Esophagus squamous epithelium (tissue), 5 donors: ENCODE data around the gene SLC7A6. TPM values are rescaled to one million over a fixed set of nuclear protein-coding genes. Genes with fewer than 3 reads are reported as not detected.

Source experiments
- DNase-seq: peaks from one replicate; lab custom pipeline; 2025; lab: John Stamatoyannopoulos, UW
- H3K27ac ChIP-seq, 4 donors: fragments of 200-600 bp; sonication (generic); one replicate each; pipeline ENCODE4 v1.5.1; 2016 to 2019; ENCODE audit warnings: mild to moderate bottlenecking in 1 of 4
- H3K27me3 ChIP-seq, 4 donors: fragments of 200-600 bp; sonication (generic); 1 replicate in 3 of 4; 2 replicates in 1 of 4; pipeline versions ENCODE4 v1.5.1 to v1.6.0; 2017 to 2021; ENCODE audit warnings: antibody characterized with exemption in 1 of 4
- H3K36me3 ChIP-seq, 3 donors: fragments of 200-600 bp; sonication (generic); one replicate each; pipeline ENCODE4 v1.5.1; 2016 to 2019
- H3K4me1 ChIP-seq, 3 donors: fragments of 200-600 bp; sonication (generic); one replicate each; pipeline ENCODE4 v1.5.1; 2017 to 2019
- H3K4me3 ChIP-seq, 4 donors: fragments of 200-600 bp; sonication (generic); 1 replicate in 3 of 4; 2 replicates in 1 of 4; pipeline ENCODE4 v1.5.1; 2016 to 2019; ENCODE audit warnings: mild to moderate bottlenecking in 2 of 4, moderate library complexity in 1 of 4
- H3K9me3 ChIP-seq, 3 donors: fragments of 200-600 bp; sonication (generic); one replicate each; pipeline ENCODE4 v1.5.1; 2016 to 2019
- POLR2A ChIP-seq, 4 donors: fragments of 450-650 bp; IDR thresholded peaks; one replicate each; pipeline ENCODE4 v1.6.1; 2017; ENCODE audit warnings: antibody characterized with exemption in 4 of 4, mild to moderate bottlenecking in 4 of 4, moderate library complexity in 3 of 4
- WGBS, 2 donors: methylation state at CpG; one replicate each; pipeline ENCODE4 v1.1.5; 2018; 5-methylcytosine and 5-hydroxymethylcytosine counted together
- intact Hi-C: fragments of 100-400 bp; cut with DNase I; formaldehyde crosslinking; loops from one replicate; pipeline ENCODE4 v1.15.0; 2022
- total RNA-seq, 4 donors: library from RNA; depleted of rRNA; stranded (reverse); fragments of >200 nt; gene quantifications; one replicate each; pipeline ENCODE4 v1.1.0, GENCODE V29; 2016
- TF ChIP-seq, protein P1 (sequence below), 6 experiments: fragments of 450-650 bp in 4 of 6; fragments of 200-600 bp in 2 of 6; sonication (generic) in 2 of 6; IDR thresholded peaks; one replicate each; pipeline ENCODE4 v1.5.1; 2016 to 2019; ENCODE audit warnings: antibody characterized with exemption in 6 of 6, mild to moderate bottlenecking in 4 of 6, moderate library complexity in 4 of 6
- donor health status: DM: yes; HTN: yes; CAD: no.

The SLC7A6 gene
- total RNA-seq, 4 donors from 2014 or later, result 5.7 to 28.2 (median 7.9) TPM

DNA sequence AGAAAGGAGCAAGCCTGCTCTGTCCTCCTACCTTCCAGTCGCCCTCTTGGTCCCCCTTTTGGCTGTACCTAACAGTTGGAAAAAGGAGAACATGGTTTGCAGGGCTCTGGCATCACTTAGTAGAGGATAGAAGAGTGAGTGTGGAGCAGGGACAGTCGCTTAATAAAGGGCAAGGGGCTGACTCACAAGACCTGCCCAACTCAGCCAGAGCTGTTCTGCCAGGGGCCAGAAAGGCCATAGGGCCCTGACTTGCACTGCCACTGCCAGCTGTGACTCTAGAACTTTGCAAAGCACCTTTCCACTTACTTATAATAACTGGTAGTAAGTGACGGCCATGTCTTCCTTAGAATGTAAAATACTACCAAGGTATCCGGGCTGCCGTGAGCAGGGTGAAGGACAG lies 60.0 kb downstream of the SLC7A6 start:
- peaks cover 0 to 10% (median 0%) of the 10 kb centered on the region in 3 donors for H3K4me1 ChIP-seq
- DNase-seq, result no peak
- no peaks in the 10 kb centered on the region for H3K27me3 ChIP-seq
- H3K4me3 ChIP-seq, result no peak overlapping the region
- intact Hi-C loops, result no loop called here
- no peak overlapping the region for H3K27ac ChIP-seq
- no peaks in the 10 kb centered on the region for H3K9me3 ChIP-seq
- peaks cover 3 to 78% (median 8%) of the 10 kb centered on the region in 3 donors for H3K36me3 ChIP-seq
- TF ChIP-seq, protein P1, sequence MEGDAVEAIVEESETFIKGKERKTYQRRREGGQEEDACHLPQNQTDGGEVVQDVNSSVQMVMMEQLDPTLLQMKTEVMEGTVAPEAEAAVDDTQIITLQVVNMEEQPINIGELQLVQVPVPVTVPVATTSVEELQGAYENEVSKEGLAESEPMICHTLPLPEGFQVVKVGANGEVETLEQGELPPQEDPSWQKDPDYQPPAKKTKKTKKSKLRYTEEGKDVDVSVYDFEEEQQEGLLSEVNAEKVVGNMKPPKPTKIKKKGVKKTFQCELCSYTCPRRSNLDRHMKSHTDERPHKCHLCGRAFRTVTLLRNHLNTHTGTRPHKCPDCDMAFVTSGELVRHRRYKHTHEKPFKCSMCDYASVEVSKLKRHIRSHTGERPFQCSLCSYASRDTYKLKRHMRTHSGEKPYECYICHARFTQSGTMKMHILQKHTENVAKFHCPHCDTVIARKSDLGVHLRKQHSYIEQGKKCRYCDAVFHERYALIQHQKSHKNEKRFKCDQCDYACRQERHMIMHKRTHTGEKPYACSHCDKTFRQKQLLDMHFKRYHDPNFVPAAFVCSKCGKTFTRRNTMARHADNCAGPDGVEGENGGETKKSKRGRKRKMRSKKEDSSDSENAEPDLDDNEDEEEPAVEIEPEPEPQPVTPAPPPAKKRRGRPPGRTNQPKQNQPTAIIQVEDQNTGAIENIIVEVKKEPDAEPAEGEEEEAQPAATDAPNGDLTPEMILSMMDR (IDR thresholded peaks at IDR 0.05), result no peak
- no peak for TF ChIP-seq POLR2A (IDR thresholded peaks at IDR 0.05)
- 84 to 91% methylated on average over 4 to 5 of the region's 5 CpGs for WGBS, 2 donors

DNA sequence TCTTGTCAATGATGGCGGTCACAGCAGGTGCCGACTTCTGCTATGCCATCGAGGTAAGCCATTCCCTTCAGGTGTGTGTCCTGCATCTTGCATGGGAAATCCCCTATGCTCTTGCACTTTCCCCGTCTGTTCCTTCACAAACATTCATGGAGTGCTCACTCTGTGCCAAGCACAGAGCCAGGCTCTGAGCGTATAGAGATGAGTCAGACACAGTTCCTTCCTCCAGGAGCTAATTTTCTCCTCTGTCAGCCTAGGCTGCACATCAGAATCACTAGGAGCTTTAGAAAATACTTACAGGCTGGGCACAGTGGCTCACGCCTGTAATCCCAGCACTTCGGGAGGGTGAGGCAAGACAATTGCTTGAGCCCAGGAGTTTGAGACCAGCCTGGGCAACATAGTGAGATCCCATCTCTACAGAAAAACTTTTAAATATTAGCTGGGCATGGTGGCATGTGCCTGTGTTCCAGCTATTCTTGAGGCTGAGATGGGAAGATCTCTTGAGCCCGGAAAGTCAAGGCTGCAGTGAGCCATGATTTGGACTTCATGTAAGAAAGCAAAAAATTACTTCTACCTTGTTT lies 60.5 kb downstream of the SLC7A6 start:
- 67 to 72% methylated on average over 5 to 6 of the region's 8 CpGs for WGBS, 2 donors
- Histone ChIP-seq H3K36me3 (peaks cover 3 to 78% (median 6%) of the 10 kb centered on the region in 3 donors), H3K27me3 (no peaks in the 10 kb centered on the region), H3K9me3 (no peaks in the 10 kb centered on the region), H3K4me3 (no peak overlapping the region), H3K4me1 (peaks cover 0 to 10% (median 0%) of the 10 kb centered on the region in 3 donors), H3K27ac (no peak overlapping the region)
- TF ChIP-seq POLR2A (IDR thresholded peaks at IDR 0.05), result no peak
- TF ChIP-seq, protein P1 (IDR thresholded peaks at IDR 0.05), result no peak
- intact Hi-C loops, result no loop called here
- no peak for DNase-seq

DNA sequence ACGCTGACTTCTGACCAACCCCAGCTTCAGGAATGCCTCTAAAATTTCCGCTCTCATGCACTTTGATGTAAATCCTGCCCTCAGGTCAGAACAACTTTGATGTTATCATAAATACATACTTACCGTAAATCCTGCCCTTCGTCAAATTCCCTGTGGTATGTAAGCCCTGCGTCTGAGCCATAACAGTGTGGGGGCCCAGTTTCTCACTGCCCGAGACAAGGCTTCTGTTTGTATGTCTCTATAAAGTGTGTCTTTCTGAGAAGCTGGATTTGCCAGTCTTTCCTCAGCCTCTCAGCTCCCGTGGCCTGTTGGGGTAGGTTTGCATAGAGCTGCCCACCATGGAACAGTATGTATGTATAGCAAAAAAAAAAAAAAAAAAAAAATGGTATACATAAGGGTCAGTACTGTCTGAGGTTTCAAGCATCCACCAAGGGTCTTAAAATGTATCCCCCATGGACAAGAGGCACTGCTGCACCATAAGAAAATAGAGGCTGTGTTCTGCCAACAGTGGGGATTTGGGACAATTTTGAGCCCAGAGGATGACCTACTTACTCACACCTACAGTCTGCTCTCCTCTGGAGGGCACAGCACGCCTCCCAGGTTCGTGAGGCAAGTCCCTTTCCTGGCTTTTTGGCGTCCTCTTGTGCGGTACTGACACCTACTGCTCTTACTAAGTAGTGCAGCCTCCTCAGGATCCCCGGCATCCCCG lies 64.0 kb downstream of the SLC7A6 start:
- TF ChIP-seq, protein P1 (IDR thresholded peaks at IDR 0.05), result peak; percentile 77 to 97 (median 94)
- TF ChIP-seq POLR2A (IDR thresholded peaks at IDR 0.05), result no peak
- Histone ChIP-seq H3K4me1 (peaks cover 0 to 30% (median 11%) of the 10 kb centered on the region in 3 donors), H3K27me3 (no peaks in the 10 kb centered on the region), H3K9me3 (no peaks in the 10 kb centered on the region), H3K4me3 (no peak overlapping the region), H3K27ac (no peak overlapping the region), H3K36me3 (peaks cover 0 to 75% (median 4%) of the 10 kb centered on the region in 3 donors)
- DNase-seq, result no peak
- intact Hi-C loops, result loop anchor here (2.0 kb wide), 1 partner anchor 68 kb away; no protein-coding TSS in a partner anchor
- 24 to 30% methylated on average over 13 of the region's 13 CpGs for WGBS, 2 donors

DNA sequence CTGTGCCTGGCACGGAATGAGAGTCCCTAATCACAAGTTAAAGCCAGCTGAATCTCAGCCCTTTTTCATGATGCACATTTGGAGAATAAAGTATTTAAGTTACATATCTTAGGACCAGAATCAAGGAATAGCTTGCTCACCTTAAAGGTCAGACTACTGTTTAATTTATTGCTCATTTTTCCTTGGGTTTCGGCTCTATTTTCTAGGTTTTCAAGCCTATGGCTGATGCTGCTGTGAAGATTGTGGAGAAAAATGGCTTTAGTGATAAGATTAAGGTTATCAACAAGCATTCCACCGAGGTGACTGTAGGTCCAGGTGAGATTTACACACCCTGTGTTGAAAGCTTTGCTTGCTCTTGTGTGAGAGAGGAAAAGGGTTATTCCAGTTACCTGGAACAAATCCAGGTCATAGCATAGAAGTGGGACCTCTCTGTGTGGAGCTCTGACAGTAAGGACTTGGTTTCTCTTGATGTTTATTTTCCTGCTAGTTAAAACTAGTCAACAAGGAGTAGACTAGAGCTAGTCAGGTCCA lies 64.6 kb downstream of the SLC7A6 start:
- Histone ChIP-seq H3K9me3 (no peaks in the 10 kb centered on the region), H3K4me3 (no peak overlapping the region), H3K27me3 (no peaks in the 10 kb centered on the region), H3K36me3 (peaks cover 0 to 72% (median 4%) of the 10 kb centered on the region in 3 donors), H3K4me1 (peaks cover 0 to 36% (median 14%) of the 10 kb centered on the region in 3 donors), H3K27ac (no peak overlapping the region)
- intact Hi-C loops, result loop anchor here (2.0 kb wide), 1 partner anchor 68 kb away; no protein-coding TSS in a partner anchor
- 33 to 51% methylated on average over 3 of the region's 3 CpGs for WGBS, 2 donors
- DNase-seq, result no peak
- TF ChIP-seq, protein P1 (IDR thresholded peaks at IDR 0.05), result no peak
- TF ChIP-seq POLR2A (IDR thresholded peaks at IDR 0.05), result no peak
